Nucleus accumbens (tissue), 56 donors: Measurements from ENCODE around the gene SARM1.
"Not testable (repeated sequence)": the region's sequence is repeated elsewhere in the genome, so short reads cannot be mapped to it uniquely, and the experiment has no call there.

Experiments used
- DNase-seq, 56 donors: peaks; one replicate each; lab custom pipeline; 2025; lab: John Stamatoyannopoulos, UW

Gene SARM1

DNA sequence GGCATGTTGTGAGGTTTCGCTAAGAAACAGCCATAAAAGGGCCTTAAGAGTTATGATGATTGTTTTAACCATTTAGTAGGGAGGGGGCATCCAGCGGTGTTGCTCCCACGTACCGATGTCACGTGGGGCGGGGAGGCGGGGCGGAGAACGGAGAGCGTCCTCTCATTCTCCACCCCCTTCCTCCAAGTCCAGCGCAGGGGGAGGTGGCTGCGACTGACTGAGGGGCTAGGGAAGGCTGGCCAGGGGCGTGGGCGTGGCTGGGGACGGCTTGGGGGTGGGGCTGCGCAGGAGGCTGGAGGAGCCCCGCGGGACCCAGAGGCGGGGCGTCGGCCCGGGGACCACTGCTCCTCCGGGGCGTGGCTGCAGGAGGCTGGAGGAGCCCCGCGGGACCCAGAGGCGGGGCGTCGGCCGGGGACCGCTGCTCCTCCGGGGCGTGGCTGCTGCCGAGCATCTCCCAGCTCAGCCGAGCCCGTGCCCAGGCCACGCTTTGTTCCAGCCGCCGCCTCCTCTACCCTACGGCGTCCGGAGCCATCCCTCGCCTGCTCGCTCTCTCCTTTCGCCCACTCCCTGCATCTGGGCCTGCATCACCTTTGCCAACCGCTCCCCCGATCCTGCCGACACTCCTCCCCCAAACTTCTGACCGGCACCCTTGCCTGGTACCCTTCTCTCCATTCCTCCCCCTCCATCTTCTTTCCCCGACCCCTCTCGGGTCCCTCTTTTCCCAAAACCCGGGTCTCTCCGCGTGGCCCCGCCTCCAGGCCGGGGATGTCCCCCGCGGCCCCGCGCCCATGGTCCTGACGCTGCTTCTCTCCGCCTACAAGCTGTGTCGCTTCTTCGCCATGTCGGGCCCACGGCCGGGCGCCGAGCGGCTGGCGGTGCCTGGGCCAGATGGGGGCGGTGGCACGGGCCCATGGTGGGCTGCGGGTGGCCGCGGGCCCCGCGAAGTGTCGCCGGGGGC is at the start of gene SARM1:
TSS of gene SARM1 (plus strand) at position 450 of the 958 bp plus-strand sequence. CDS start at position 789, 339 bp downstream.
- DNase-seq, result peak in 55 of 56 donors; percentile 23 to 91 (median 73)

- no peak for DNase-seq
Observed at GRCh38 chr17:28324267-28324745, 47.2 kb upstream of the SARM1 start.

DNA sequence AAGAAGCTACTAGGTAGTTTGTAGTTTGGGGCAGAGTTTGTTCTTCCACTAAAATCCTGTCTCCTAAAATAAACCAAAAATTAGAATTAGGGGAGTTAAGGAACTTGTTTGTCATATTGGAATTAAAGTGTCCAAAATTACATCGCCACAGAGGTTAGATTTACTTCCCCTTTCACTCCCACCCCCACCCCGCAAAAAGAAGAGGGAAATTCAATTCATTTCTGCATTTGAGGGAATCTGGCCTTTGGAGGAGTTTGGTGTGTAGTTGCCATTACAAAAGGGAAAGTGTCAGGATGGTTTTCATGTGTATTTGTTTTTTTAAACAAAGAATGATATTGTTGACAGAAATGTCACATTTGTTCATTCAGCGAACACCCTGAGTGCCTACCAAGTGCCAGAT is 46.7 kb upstream of the SARM1 start:
- no peak for DNase-seq

DNA sequence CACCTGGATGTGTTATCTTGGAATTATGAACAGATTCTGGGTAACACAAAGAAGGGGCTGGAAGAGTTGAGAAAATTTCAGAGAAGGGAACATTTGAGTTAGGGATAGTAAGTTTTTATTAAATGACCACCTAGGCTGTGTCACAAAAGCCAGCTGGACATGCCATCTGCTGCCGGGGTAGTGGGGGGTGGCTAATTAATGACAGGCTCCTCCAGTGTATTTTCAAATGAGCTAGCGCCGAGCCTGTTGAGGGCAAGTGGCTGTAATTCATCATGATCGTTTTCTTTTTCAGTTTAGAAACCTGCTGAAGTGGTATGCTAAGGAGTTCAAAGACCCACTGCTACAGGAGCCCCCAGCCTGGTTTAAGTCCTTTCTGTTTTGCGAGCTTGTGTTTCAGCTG is 46.3 kb upstream of the SARM1 start:
- no peak for DNase-seq

GRCh38 chr17:28326114-28326513 is 45.4 kb upstream of the SARM1 start:
- no peak for DNase-seq

DNA sequence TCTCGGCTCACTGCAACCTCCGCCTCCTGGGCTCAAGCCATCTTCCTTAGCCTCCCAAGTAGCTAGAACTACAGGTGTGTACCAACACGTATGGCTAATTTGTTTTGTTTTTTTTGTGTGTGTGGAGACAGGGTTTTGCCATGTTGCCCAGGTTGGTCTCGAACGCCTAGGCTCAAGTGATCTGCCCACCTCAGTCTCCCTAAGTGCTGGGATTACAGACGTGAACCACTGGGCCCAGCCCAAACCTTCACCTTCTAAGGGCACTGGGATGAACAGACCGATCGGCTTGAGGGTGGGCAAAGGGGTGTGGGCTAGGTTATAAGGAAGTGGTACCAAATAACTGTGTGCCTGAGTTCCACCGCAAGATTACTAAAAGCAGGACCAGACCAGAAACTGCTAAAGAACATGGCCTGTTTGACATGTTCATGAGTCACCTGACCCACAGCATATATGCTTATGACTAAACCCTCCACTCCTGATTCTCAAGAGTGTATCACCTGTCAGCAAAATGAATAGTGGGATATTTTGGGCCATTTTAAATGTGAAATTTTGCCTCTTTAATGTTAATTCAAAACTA is 44.4 kb upstream of the SARM1 start:
- DNase-seq, result no peak

DNA sequence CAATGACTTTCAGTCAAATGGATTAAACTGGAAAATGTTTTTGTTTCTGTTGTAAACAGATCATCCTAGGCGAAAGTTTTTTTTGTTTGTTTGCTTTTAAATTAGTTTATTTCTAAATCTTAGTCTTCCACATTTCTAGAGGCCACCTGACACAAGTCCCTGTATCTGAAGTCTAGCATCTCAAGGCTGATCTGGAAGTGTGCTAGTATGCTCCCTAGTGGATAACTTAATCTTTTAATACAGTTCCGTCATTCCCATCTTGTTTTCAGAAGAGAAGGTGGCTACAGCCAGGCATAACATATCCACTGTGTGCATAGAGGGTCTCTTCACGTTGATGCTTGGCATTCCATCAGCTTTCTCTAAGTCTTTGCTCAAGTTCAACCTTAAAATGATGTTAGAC is 43.8 kb upstream of the SARM1 start:
- no peak for DNase-seq

DNA sequence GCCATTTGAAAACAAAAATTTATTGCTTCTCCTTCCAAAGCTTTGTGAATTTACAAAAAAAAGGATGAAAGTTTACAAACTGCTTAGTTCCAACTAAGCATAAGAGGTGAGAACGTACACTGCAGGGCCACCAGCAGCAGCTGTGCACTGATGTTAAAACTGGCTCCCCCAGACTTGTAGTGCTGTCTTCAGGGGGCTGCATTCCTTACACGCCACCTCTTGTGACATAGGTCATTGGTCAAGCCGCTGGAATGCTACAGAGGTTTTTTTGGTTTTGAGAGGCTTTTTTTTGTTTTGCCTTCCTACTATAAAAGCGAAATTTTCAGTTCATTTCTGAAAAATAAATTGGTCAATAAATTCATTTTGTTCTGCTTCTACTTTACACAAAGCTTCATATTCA is 43.2 kb upstream of the SARM1 start:
- DNase-seq, result no peak

DNA sequence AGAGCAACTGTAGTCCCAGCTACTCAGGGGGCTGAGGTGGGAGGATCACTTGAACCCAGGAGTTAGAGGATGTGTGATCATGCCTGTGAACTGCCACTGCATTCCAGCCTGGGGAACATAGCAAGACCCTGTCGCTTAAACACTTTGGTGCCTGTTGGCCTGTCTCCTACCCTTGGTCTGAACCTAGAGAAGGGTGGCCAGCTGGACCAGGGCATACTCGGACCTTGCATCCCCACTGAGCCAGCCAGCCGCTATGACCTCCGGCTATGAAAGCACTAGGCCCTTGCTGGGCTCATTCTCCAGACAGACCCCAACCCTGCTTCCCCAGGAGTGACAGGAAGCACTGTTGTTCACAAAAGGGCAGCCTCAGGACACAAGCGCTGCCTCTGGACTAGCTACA is 40.8 kb upstream of the SARM1 start:
- no peak for DNase-seq

- DNase-seq, result no peak
Observed at GRCh38 chr17:28331891-28332420, 39.5 kb upstream of the SARM1 start.

DNA sequence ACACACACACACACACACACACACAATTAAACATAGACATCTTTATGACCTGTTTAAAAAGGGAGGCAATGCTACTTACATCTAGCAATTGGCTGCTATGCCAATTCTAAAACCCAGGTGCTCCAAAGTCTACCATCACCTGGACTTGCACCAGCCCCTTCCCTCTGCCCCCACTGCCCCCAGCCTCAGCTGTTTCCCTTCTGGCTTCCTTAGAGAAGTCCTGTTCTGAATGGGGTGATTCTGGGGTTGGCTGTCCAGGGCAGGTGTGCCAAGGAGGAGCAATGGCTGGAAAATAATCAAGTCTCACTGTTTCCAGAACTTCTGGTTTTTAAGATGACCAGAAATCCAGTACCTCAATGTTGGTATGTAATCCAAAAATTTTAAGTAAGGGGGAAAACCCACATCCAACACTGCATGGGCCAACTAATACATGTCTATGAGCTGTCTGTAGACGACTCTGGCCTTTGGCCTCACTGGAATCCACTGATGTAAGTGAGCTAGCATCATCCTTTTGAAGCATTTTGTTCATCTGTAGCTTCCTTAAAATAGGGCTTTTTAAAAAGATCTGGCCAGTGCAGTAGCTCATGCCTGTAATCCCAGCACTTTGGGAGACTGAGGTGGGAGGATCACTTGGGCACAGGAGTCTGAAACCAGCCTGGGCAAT is 38.3 kb upstream of the SARM1 start:
- no peak for DNase-seq

DNA sequence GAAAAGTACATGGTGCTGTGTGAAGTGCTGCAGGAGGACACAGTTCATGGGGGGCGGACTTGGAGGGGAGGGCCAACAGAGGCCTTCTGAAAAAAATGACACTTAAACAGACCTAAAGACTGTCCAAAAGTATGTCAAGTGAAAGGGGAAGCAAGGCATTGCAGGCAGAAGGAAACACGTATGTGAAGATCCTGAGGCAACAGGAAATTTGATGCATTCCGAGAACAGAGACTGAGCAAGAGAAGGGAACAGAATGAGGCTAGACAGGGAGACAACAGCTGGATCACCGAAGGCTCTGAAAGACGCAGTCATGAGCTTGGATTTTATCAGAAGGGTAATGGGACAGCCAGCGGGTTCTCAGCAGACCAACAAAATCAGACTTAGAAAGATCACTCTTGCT is 37.3 kb upstream of the SARM1 start:
- DNase-seq, result no peak

- peak in 1 of 56 donors; percentile 36 for DNase-seq
Observed at GRCh38 chr17:28334666-28335200, 36.8 kb upstream of the SARM1 start.

DNA sequence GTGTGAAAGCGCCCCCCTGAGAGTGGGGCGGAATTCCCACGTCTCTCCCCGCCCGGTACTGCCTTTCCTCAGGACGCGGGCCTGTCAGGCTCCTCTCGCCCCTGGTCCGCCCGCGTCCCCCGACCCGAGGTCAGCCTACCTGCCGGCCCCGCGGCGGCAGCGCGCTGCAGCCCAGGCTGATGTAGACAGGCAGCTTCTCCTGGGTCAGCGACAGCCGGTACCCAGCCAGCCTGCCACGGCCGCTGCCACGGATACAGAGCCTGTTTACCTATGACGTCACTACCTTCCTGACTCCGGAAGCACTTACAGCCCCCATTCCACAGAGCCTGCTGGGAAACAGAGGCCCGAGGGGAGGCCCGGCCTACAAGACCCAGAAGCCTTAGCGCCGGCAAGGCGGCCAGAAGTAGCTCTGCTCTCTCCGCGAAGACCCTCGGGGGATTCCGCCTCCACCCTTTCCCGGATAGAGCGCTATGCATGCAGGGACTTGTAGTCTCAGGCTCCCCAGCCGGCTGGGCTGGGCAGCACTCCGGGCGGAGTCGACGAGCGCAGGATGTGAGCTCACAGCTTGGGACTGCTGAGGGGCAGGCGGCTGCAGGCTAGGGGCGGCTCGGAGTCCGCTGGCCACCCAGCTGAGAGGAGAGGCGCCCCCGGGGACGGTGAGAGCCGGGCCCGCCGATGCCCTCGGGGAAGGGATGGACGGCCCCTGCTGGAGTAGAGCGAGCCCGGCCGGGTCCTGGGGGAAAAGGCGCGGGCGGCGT is 36.1 kb upstream of the SARM1 start, which contains the start of the genes IFT20 and TNFAIP1:
TSS of gene IFT20 (minus strand) at position 272 of the 758 bp plus-strand sequence. CDS start 3,487 bp downstream, outside the sequence.
TSS of gene TNFAIP1 (plus strand) at position 561 of the 758 bp plus-strand sequence. CDS start 3,761 bp downstream, outside the sequence.
- peak; percentile 85 to 100 (median 99) for DNase-seq

GRCh38 chr17:28335959-28336871 is 35.3 kb upstream of the SARM1 start:
- peak in 31 of 56 donors; percentile 13 to 69 (median 40) for DNase-seq

DNA sequence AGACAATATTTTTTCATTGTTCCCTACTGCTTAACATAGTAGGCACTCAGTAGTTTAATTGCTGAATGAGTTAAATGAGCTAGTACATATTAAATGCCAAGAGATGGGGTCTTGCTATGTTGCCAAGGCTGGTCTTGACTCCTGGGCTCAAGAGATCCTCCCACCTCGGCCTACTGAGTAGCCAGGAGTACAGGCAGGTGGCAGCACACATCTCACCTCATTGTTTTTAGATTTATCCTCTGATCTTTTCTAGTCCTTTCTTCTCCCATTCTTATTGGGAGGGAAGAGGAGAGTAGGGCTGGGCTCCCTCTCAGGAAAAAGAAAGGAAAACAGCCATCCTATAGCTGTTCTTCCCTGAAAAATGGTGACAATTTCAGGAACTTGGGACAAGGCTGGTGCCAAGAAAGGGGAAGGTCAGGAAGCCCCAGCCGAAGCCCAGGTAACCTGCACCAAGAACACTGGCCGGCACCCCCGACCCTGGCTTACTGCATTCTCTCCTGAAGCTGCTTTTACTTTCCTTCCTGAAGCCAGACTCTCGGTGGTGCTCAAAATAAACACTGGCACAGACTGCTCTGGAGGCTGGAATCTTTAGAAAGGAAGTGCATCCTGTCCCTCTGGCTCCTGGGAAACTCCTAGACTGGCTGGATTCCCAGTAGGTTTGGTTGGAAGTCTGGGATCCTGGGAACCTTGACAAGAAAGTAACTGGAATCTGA is 33.3 kb upstream of the SARM1 start:
- no peak for DNase-seq

DNA sequence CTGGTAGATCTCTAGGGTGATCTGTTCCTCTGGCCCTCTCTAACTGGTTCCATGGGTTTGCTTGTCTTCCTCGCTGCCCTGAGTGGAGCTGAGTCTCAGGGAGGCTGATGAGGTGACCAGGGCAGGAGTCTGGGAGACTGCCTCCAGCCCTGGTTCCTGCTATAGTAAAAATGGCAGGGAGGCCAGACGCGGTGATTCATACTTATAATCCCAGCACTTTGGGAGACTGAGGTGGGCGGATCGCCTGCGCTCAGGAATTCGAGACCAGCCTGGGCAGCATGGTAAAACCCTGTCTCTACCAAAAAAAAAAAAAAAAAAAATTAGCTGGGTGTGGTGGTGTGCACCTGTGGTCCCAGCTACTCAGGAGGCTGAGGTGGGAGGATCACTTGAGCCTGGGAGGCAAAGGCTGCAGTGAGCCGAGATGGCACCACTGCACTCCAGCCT is 32.7 kb upstream of the SARM1 start:
- not testable (repeated sequence) for DNase-seq

GRCh38 chr17:28339431-28339830 is 32.1 kb upstream of the SARM1 start:
- DNase-seq, result no peak
